Smooth muscle cell (in vitro differentiated cells): Measurements from ENCODE around the gene TNFSF12. TPM values are rescaled to one million over a fixed set of nuclear protein-coding genes. Genes with fewer than 3 reads are reported as not detected.

Experiments used
- DNase-seq: peaks from one replicate; lab custom pipeline; 2025; ENCODE audit not compliant: unreplicated experiment; lab: John Stamatoyannopoulos, UW
- H2AFZ ChIP-seq: fragments of 200-600 bp; sonication (generic); 2 replicates; pipeline ENCODE4 v1.6.0; 2016; ENCODE audit warnings: antibody characterized with exemption, low read depth, mild to moderate bottlenecking
- H3F3A ChIP-seq: fragments of 200-600 bp; sonication (generic); 2 replicates; pipeline ENCODE4 v1.6.0; 2017; ENCODE audit warnings: antibody characterized with exemption, low read depth
- H3K27ac ChIP-seq: fragments of 200-600 bp; sonication (generic); 2 replicates; pipeline ENCODE4 v1.5.1; 2016; ENCODE audit warnings: low read depth, mild to moderate bottlenecking
- H3K27me3 ChIP-seq: fragments of 200-600 bp; sonication (generic); 2 replicates; pipeline ENCODE4 v1.6.1; 2016; ENCODE audit warnings: low read depth, mild to moderate bottlenecking
- H3K36me3 ChIP-seq: fragments of 200-600 bp; sonication (generic); 2 replicates; pipeline ENCODE4 v1.5.1; 2016; ENCODE audit warnings: low read depth
- H3K4me1 ChIP-seq: fragments of 200-600 bp; sonication (generic); 2 replicates; pipeline ENCODE4 v1.5.1; 2016; ENCODE audit warnings: low read depth
- H3K4me2 ChIP-seq: fragments of 200-600 bp; sonication (generic); 2 replicates; pipeline ENCODE4 v1.6.0; 2016; ENCODE audit warnings: mild to moderate bottlenecking
- H3K4me3 ChIP-seq: fragments of 200-600 bp; sonication (generic); 2 replicates; pipeline ENCODE4 v1.5.1; 2016; ENCODE audit warnings: mild to moderate bottlenecking
- H3K79me2 ChIP-seq: fragments of 200-600 bp; sonication (generic); 2 replicates; pipeline ENCODE4 v1.6.0; 2016; ENCODE audit warnings: low read depth, mild to moderate bottlenecking
- H3K9ac ChIP-seq: fragments of 200-600 bp; sonication (generic); 2 replicates; pipeline ENCODE4 v1.6.0; 2016; ENCODE audit warnings: low read depth
- H3K9me3 ChIP-seq: fragments of 200-600 bp; sonication (generic); replicated peaks from 2 replicates; pipeline ENCODE4 v1.5.1; 2016; ENCODE audit warnings: low read depth
- H4K20me1 ChIP-seq: fragments of 200-600 bp; sonication (generic); 2 replicates; pipeline ENCODE4 v1.6.0; 2016; ENCODE audit warnings: low read depth
- CTCF ChIP-seq: fragments of 200-600 bp; sonication (generic); IDR thresholded peaks from 2 replicates; pipeline ENCODE4 v1.5.1; 2017; ENCODE audit warnings: borderline replicate concordance, mild to moderate bottlenecking, antibody characterized with exemption; ENCODE audit not compliant: insufficient read depth, poor library complexity, severe bottlenecking
- WGBS: methylation state at CpG from one replicate; pipeline ENCODE4 v1.1.7; 2016; ENCODE audit warnings: low lambda C conversion rate; 5-methylcytosine and 5-hydroxymethylcytosine counted together
- polyA plus RNA-seq: library from polyadenylated mRNA; unstranded; fragments of >200 nt; fragmentation: Nextera tagmentation; extraction: Ambion mirVana; gene quantifications from 2 replicates; pipeline ENCODE4 v1.2.1, GENCODE V29; 2016
- total RNA-seq: library from RNA; depleted of rRNA; stranded (reverse); fragments of >200 nt; gene quantifications from 2 replicates; pipeline ENCODE4 v1.2.3, GENCODE V29; 2014

The TNFSF12 gene
- total and polyA plus RNA-seq, 2 experiments from 2014 or later, result 6.2 to 13.6 TPM

- peaks cover 16% of the 10 kb centered on the region for H3K4me1 ChIP-seq
- H3K9ac ChIP-seq, result peak overlapping the region; percentile 98
- peak overlapping the region; percentile 94 for H3K27ac ChIP-seq
- peak overlapping the region; percentile 90 for H3K4me2 ChIP-seq
- H3K9me3 ChIP-seq, result no peaks in the 10 kb centered on the region
- H3K27me3 ChIP-seq, result no peaks in the 10 kb centered on the region
- peak overlapping the region; percentile 93 for H3K4me3 ChIP-seq
- 32% methylated on average over 15 of the region's 15 CpGs for WGBS
- H2AFZ ChIP-seq, result no peak overlapping the region
- TF ChIP-seq CTCF, result no peak
- peaks cover 9% of the 10 kb centered on the region for H3K36me3 ChIP-seq
- H3K79me2 ChIP-seq, result peaks cover 57% of the 10 kb centered on the region
- peaks cover 65% of the 10 kb centered on the region for H4K20me1 ChIP-seq
- no peak for DNase-seq
- H3F3A ChIP-seq, result peaks cover 60% of the 10 kb centered on the region
Observed at GRCh38 chr17:7574176-7574953, 25.5 kb downstream of the TNFSF12 start.

DNA sequence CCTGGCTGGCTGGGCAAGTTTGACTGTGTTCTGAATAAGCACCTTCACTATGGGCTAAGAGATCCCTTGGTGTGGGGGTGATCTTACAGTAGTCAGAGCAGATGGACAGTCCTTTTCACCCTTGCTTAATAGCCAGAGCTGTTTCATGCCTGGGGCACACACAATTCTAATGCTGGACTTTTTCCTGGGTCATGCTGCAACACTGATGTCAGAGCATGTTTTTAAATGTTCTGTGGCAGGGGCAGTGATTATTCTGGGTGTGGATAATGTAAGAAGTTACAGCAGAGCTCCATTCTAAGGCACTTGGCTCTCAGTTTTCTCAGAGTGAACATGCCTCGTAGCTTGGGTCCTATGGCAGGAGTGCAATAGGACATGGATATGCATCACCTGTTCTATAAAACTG is 26.6 kb downstream of the TNFSF12 start:
- Histone ChIP-seq H3F3A (peaks cover 67% of the 10 kb centered on the region), H3K4me1 (peaks cover 16% of the 10 kb centered on the region), H3K9ac (no peak overlapping the region), H3K9me3 (no peaks in the 10 kb centered on the region), H2AFZ (no peak overlapping the region), H3K27me3 (no peaks in the 10 kb centered on the region), H3K36me3 (peaks cover 9% of the 10 kb centered on the region), H3K27ac (peak overlapping the region; percentile 94), H4K20me1 (peaks cover 65% of the 10 kb centered on the region), H3K4me3 (peak overlapping the region; percentile 93), H3K79me2 (peaks cover 57% of the 10 kb centered on the region), H3K4me2 (peak overlapping the region; percentile 90)
- DNase-seq, result no peak
- no peak for TF ChIP-seq CTCF
- 84% methylated on average over 1 of the region's 1 CpG for whole genome bisulfite sequencing

- peak overlapping the region; percentile 93 for H3K4me3 ChIP-seq
- H3K4me1 ChIP-seq, result peaks cover 16% of the 10 kb centered on the region
- no peak overlapping the region for H2AFZ ChIP-seq
- H3K4me2 ChIP-seq, result peak overlapping the region; percentile 90
- no peak overlapping the region for H3K9ac ChIP-seq
- H3K36me3 ChIP-seq, result peaks cover 9% of the 10 kb centered on the region
- peak overlapping the region; percentile 94 for H3K27ac ChIP-seq
- no peak for DNase-seq
- peaks cover 56% of the 10 kb centered on the region for H3K79me2 ChIP-seq
- H3F3A ChIP-seq, result peaks cover 68% of the 10 kb centered on the region
- 89% methylated on average over 7 of the region's 7 CpGs for WGBS
- no peaks in the 10 kb centered on the region for H3K9me3 ChIP-seq
- TF ChIP-seq CTCF, result no peak
- peaks cover 65% of the 10 kb centered on the region for H4K20me1 ChIP-seq
- H3K27me3 ChIP-seq, result no peaks in the 10 kb centered on the region
Observed at GRCh38 chr17:7575959-7576358, 27.1 kb downstream of the TNFSF12 start.
